ENCODE measurements around the gene OTP.
"Not testable (repeated sequence)": the region's sequence is repeated elsewhere in the genome, so short reads cannot be mapped to it uniquely, and the experiment has no call there.

OTP gene

DNA sequence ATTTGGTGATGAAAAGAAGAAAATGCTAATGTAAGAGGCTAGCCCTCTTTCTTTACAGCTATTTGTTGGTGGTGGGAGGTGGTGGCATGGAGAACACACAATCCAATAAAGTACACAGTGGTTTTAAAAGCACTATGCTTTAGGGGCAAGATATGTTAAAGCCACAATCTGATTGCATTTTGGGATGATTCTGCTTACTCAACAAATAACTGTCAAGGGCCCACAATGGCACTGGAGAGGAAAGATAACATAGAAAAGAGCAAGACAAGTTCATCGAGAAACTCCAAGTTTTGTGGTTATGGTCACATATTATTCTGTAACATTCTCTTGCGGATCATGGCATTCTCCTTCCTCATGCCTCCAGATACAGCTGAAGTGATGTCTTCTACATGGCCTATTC lies 38.8 kb downstream of the OTP start:
- H3K4me1 ChIP-seq (ENCODE audit: control insufficient read depth, insufficient read depth, low read length) = no peaks in the 10 kb centered on the region
- no peaks in the 10 kb centered on the region for H3K9me3 ChIP-seq (ENCODE audit: control insufficient read depth, insufficient read depth, low read length)
- H3K27ac ChIP-seq (ENCODE audit: low read length) = no peak overlapping the region
- no peaks in the 10 kb centered on the region for H3K27me3 ChIP-seq (ENCODE audit: control insufficient read depth, insufficient read depth, low read length)
- DNase-seq (ENCODE audit: low read depth, low spot score) = no peak
- no peaks in the 10 kb centered on the region for H3K36me3 ChIP-seq (ENCODE audit: control insufficient read depth, insufficient read depth, low read length)
- no CpG with 5 or more reads among the region's 2 CpGs for WGBS (ENCODE audit: insufficient coverage, insufficient read length)
- no peak overlapping the region for H3K4me3 ChIP-seq (ENCODE audit: low read length)

DNA sequence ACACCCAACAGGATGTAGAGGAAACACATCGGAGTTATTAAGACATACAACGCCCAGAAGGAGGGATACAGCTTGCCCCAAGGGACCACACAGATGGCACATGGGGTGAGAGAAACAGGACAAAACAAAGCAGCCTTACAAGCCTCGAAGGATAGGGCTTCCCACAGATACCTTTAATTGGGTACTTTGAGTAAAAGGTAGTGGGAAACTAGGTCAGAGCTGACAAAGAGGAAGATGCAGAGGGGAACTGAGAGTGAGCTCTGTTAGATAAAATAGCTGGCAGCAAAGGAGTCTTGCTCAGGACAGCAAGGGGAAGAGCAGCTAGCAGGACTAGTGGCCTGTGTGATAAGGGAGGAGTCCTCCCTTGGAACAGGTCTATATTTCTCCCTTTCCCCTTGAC lies 48.2 kb downstream of the OTP start:
- H3K9me3 ChIP-seq (ENCODE audit: control insufficient read depth, insufficient read depth, low read length) = no peaks in the 10 kb centered on the region
- no peak overlapping the region for H3K27ac ChIP-seq (ENCODE audit: low read length)
- DNase-seq (ENCODE audit: low read depth, low spot score) = no peak
- no CpG with 5 or more reads among the region's 3 CpGs for WGBS (ENCODE audit: insufficient coverage, insufficient read length)
- H3K4me3 ChIP-seq (ENCODE audit: low read length) = no peak overlapping the region
- no peaks in the 10 kb centered on the region for H3K27me3 ChIP-seq (ENCODE audit: control insufficient read depth, insufficient read depth, low read length)
- H3K4me1 ChIP-seq (ENCODE audit: control insufficient read depth, insufficient read depth, low read length) = no peaks in the 10 kb centered on the region
- H3K36me3 ChIP-seq (ENCODE audit: control insufficient read depth, insufficient read depth, low read length) = no peaks in the 10 kb centered on the region

DNA sequence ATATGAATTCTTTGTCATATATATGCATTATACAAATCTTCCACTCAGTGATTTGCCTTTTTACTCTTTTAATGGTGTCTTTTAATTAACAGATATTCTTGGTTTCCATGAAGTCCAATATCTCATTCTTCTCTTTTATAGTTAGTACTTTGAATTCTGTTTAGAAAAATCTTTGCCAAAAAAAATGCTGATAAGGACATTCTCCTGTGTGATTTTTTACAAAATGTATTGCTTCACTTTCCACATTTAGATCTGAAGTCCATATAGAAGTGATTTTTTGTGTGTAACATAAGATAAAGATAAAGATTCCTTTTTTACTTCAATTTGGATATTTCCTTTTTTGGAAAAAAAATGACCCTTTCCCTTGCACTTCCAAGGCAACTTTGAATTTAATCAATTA lies 50.3 kb downstream of the OTP start:
- Histone ChIP-seq H3K27ac (ENCODE audit: low read length) (no peak overlapping the region), H3K27me3 (ENCODE audit: control insufficient read depth, insufficient read depth, low read length) (no peaks in the 10 kb centered on the region), H3K4me3 (ENCODE audit: low read length) (no peak overlapping the region), H3K4me1 (ENCODE audit: control insufficient read depth, insufficient read depth, low read length) (no peaks in the 10 kb centered on the region), H3K9me3 (ENCODE audit: control insufficient read depth, insufficient read depth, low read length) (no peaks in the 10 kb centered on the region), H3K36me3 (ENCODE audit: control insufficient read depth, insufficient read depth, low read length) (no peaks in the 10 kb centered on the region)
- no peak for DNase-seq (ENCODE audit: low read depth, low spot score)

DNA sequence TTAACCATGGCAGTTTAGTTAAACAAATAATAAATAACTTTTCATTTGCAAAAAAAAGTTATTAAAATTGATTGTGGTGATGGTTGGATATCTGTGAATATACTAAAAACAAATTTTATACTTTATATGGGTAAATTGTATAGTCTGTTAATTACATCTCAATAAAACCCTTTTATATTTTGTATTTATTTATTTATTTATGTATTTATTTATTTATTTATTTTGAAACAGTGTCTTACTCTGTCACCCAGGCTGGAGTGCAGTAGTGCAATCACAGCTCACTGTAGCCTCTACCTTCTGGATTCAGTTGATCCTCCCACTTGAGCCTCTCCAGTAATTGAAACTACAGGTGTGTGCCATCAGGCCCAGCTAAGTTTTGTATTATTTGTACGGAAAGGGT lies 52.4 kb downstream of the OTP start:
- Histone ChIP-seq H3K9me3 (ENCODE audit: control insufficient read depth, insufficient read depth, low read length) (no peaks in the 10 kb centered on the region), H3K27ac (ENCODE audit: low read length) (no peak overlapping the region), H3K36me3 (ENCODE audit: control insufficient read depth, insufficient read depth, low read length) (no peaks in the 10 kb centered on the region), H3K4me1 (ENCODE audit: control insufficient read depth, insufficient read depth, low read length) (no peaks in the 10 kb centered on the region), H3K27me3 (ENCODE audit: control insufficient read depth, insufficient read depth, low read length) (no peaks in the 10 kb centered on the region), H3K4me3 (ENCODE audit: low read length) (no peak overlapping the region)
- DNase-seq (ENCODE audit: low read depth, low spot score) = no peak
- WGBS (ENCODE audit: insufficient coverage, insufficient read length) = no CpG with 5 or more reads among the region's 1 CpG

- no CpG with 5 or more reads among the region's 7 CpGs for WGBS (ENCODE audit: insufficient coverage, insufficient read length)
- H3K9me3 ChIP-seq (ENCODE audit: control insufficient read depth, insufficient read depth, low read length); H3K27ac ChIP-seq (ENCODE audit: low read length); DNase-seq (ENCODE audit: low read depth, low spot score); H3K36me3 ChIP-seq (ENCODE audit: control insufficient read depth, insufficient read depth, low read length); H3K4me3 ChIP-seq (ENCODE audit: low read length); H3K4me1 ChIP-seq (ENCODE audit: control insufficient read depth, insufficient read depth, low read length); H3K27me3 ChIP-seq (ENCODE audit: control insufficient read depth, insufficient read depth, low read length): not testable (repeated sequence)
Observed at GRCh38 chr5:77582143-77582542, 56.4 kb downstream of the OTP start.
